WI38 (cell line): ENCODE measurements around the gene USP51.
"Not testable (repeated sequence)": the region's sequence is repeated elsewhere in the genome, so short reads cannot be mapped to it uniquely, and the experiment has no call there.

Experiments
- H3K4me3 ChIP-seq: 2 replicates; pipeline ENCODE4 v1.5.1; 2011; ENCODE audit warnings: low read depth, mild to moderate bottlenecking, control low read depth, low read length
- TF ChIP-seq, protein P1 (sequence below): IDR thresholded peaks from 2 replicates; pipeline ENCODE4 v1.5.1; 2012; ENCODE audit warnings: low read depth, mild to moderate bottlenecking, control low read depth, low read length

Gene USP51

DNA sequence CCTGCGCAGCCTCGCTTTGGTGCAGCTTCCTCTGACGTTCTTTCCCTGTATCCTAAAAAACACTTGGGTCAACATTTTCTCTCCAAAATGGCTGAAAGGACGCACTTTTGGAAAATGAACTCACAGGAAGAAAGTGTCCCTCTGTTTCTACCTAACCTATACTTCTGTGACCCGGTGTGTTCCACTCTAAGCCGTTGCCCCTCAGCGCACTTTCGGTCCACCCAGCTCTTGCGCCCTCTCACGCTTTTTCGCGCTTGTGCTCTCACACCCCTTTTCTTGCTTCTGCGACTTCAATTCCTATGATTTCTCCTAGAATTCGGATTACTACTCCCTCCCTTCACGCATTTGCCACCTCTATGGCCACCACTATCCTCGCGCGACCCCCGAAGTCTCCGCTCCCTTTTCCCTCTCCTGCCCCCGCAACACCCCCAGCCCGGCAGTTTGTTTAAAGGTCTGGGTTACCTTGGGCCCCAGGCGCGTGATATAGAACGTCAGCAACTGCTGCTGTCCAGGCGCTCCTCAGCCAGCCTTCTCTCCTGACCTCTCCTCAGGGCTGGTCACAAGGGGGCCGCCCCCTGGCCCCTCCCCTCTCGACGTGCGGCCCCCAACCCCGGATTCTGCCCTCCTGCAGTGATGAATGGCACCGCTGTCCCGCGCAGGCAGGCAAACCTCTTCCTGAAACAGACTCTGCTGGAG, at the start of gene USP51:
Gene USP51, minus strand, starts transcription at position 535 of the 696 bp plus-strand sequence. CDS start 909 bp downstream, outside the sequence.
- H3K4me3 ChIP-seq, result peak within 1 kb of the TSS; percentile 67

DNA sequence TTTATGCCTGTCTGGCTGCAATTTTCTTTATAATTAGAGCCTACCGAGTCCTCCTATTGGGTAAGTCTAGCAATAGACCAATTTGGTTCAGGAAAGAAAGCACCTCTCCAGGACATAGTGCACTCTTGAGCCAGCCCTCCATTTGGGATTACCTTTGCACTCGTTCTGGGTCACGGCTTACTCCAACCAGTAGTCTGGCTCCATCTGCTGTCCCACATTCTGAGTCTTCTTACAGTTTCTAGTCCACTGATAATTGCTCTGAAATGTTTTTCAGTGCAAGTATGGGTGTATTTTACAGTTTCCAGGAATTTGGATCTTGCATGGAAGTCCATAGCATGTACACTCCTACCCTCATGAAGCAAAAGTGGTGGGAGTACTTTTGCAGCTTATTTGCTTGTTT, 34.8 kb upstream of the USP51 start:
- H3K4me3 ChIP-seq, result no peak overlapping the region
- TF ChIP-seq, protein P1, sequence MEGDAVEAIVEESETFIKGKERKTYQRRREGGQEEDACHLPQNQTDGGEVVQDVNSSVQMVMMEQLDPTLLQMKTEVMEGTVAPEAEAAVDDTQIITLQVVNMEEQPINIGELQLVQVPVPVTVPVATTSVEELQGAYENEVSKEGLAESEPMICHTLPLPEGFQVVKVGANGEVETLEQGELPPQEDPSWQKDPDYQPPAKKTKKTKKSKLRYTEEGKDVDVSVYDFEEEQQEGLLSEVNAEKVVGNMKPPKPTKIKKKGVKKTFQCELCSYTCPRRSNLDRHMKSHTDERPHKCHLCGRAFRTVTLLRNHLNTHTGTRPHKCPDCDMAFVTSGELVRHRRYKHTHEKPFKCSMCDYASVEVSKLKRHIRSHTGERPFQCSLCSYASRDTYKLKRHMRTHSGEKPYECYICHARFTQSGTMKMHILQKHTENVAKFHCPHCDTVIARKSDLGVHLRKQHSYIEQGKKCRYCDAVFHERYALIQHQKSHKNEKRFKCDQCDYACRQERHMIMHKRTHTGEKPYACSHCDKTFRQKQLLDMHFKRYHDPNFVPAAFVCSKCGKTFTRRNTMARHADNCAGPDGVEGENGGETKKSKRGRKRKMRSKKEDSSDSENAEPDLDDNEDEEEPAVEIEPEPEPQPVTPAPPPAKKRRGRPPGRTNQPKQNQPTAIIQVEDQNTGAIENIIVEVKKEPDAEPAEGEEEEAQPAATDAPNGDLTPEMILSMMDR, result no peak

More for the DNA sequence above, at the start of gene USP51:
- TF ChIP-seq, protein P1, result no peak

DNA sequence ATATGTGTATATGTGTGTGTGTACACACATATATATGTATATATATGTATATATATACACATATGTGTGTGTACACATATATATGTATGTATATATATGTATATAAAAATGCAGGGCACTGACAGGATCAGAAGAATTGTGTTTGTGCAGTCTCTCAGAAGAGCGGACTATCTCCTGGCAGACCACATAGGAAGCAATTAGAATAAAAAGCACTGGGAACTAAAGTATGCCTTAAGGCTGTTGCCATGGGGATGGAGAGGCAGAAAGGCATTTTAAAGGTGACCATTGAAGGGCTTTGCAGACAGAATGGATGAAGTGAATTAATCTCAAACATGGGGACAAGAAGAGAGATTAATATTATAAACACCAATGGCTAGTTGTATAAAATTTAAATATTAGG, 33.7 kb upstream of the USP51 start:
- H3K4me3 ChIP-seq, result no peak overlapping the region
- TF ChIP-seq, protein P1, result no peak

GRCh38 chrX:55522596-55523276, 33.1 kb upstream of the USP51 start:
- no peak overlapping the region for H3K4me3 ChIP-seq
- TF ChIP-seq, protein P1, result no peak

- TF ChIP-seq, protein P1, result no peak
- H3K4me3 ChIP-seq, result no peak overlapping the region
Measured at GRCh38 chrX:55521687-55522086, 32.0 kb upstream of the USP51 start.

DNA sequence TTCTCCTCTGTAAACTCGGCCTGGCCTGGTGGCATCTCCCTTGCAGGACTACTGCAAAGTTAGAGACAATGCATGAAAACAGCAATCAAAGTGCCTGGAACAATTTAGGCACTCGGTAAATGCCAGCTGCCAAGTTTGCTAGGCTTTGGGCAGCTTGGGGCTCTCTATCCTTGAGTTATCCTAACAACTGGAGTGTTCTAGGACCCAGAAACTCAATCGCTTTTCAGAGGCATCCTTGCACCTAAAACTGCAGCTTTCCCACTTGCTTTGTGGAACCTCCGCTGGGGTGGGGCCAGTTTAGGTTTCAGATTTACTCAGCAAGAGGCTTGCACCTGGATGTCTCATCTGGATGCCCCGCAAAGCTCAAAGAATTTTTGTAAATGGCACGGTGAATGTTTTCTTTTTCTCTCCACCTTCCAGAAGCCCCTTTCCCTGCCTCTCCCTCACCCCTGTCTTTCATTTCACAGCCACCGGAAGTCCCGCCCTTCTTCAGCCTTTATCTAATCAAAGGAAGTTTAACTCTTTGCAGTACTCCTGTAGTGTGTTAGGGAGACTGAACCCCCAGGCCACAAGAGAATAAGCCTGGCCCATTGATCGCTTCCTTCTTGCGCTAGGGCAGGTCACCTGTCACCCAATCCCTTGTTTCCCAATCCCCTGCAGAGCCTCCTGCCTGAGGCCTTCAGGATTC, 27.3 kb upstream of the USP51 start:
- H3K4me3 ChIP-seq, result not testable (repeated sequence)

DNA sequence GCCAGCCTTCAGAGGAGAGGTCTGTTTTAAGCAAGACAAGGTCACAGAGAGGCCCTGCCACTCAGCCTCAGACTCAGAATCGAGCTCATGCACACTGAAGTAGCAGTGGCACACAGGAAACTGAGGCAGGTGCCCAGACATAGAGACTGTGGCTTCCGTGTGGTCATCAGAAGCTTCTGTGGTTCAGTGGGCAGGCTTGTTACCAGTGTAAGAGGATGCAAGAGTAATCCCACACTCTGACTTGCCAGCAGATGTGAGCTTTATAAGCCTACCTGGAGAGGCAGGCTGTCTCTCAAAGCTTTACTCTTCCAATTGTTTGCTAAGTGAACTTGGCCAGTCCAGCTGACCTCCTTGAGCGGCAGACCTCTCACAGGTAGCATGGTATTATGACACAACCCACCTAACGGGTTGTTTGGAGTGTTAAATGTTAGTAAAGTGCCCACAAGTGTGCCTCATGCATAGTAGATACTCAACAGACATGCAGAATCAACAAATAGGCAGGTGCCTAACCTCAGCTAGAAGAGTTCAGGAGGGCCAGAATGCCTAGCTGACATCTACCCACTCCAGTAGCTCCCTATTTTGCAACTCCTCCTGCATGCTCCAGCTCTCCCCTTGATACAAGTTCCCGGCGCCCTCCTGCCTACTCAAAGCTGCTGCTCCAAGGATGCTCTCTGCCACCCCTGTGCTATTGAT, 23.5 kb upstream of the USP51 start:
- not testable (repeated sequence) for H3K4me3 ChIP-seq

GRCh38 chrX:55508410-55509152, 18.9 kb upstream of the USP51 start:
- H3K4me3 ChIP-seq, result not testable (repeated sequence)

GRCh38 chrX:55507699-55508098, 18.1 kb upstream of the USP51 start:
- not testable (repeated sequence) for H3K4me3 ChIP-seq

- H3K4me3 ChIP-seq, result not testable (repeated sequence)
Measured at GRCh38 chrX:55507010-55507409, 17.4 kb upstream of the USP51 start.
